Measurements from ENCODE around the gene AMDHD1.

The AMDHD1 gene

GRCh38 chr12:95997276-95997675 is 54.1 kb downstream of the AMDHD1 start:
- DNase-seq: no peak
- Histone ChIP-seq H3K9me3 (ENCODE audit: severe bottlenecking) (no peaks in the 10 kb centered on the region), H3K27ac (no peak overlapping the region), H3K27me3 (ENCODE audit: insufficient read depth, low read depth, severe bottlenecking) (no peaks in the 10 kb centered on the region), H3K4me3 (ENCODE audit: low read depth, low read length) (no peak overlapping the region), H3K36me3 (no peaks in the 10 kb centered on the region)
- no peak for TF ChIP-seq CTCF (IDR thresholded peaks at IDR 0.05; ENCODE audit: low read depth, low read length)

- Histone ChIP-seq H3K36me3 (no peaks in the 10 kb centered on the region), H3K27ac (no peak overlapping the region), H3K27me3 (ENCODE audit: insufficient read depth, low read depth, severe bottlenecking) (no peaks in the 10 kb centered on the region), H3K4me3 (ENCODE audit: low read depth, low read length) (no peak overlapping the region), H3K9me3 (ENCODE audit: severe bottlenecking) (no peaks in the 10 kb centered on the region)
- no peak for TF ChIP-seq CTCF (IDR thresholded peaks at IDR 0.05; ENCODE audit: low read depth, low read length)
- no peak for DNase-seq
Observed at GRCh38 chr12:95997911-95998510, 54.9 kb downstream of the AMDHD1 start.

- peak; percentile 53 for DNase-seq
- no peak overlapping the region for H3K4me3 ChIP-seq (ENCODE audit: low read depth, low read length)
- H3K27me3 ChIP-seq (ENCODE audit: insufficient read depth, low read depth, severe bottlenecking): no peaks in the 10 kb centered on the region
- H3K9me3 ChIP-seq (ENCODE audit: severe bottlenecking): no peaks in the 10 kb centered on the region
- TF ChIP-seq CTCF (IDR thresholded peaks at IDR 0.05; ENCODE audit: low read depth, low read length): peak; percentile 74
- H3K36me3 ChIP-seq: no peaks in the 10 kb centered on the region
- no peak overlapping the region for H3K27ac ChIP-seq
Observed at GRCh38 chr12:95998611-95999286, 55.6 kb downstream of the AMDHD1 start.

- no peak for TF ChIP-seq CTCF (IDR thresholded peaks at IDR 0.05; ENCODE audit: low read depth, low read length)
- Histone ChIP-seq H3K27ac (no peak overlapping the region), H3K36me3 (no peaks in the 10 kb centered on the region), H3K4me3 (ENCODE audit: low read depth, low read length) (no peak overlapping the region), H3K9me3 (ENCODE audit: severe bottlenecking) (no peaks in the 10 kb centered on the region), H3K27me3 (ENCODE audit: insufficient read depth, low read depth, severe bottlenecking) (no peaks in the 10 kb centered on the region)
- DNase-seq: no peak
Observed at GRCh38 chr12:95999484-95999883, 56.4 kb downstream of the AMDHD1 start.

GRCh38 chr12:96000858-96001257 is 57.7 kb downstream of the AMDHD1 start:
- H3K9me3 ChIP-seq (ENCODE audit: severe bottlenecking): no peaks in the 10 kb centered on the region
- H3K27ac ChIP-seq: no peak overlapping the region
- no peak for DNase-seq
- H3K4me3 ChIP-seq (ENCODE audit: low read depth, low read length): no peak overlapping the region
- H3K36me3 ChIP-seq: peaks cover 7% of the 10 kb centered on the region; the same call in 1 of the 2 replicates
- no peak for TF ChIP-seq CTCF (IDR thresholded peaks at IDR 0.05; ENCODE audit: low read depth, low read length)
- H3K27me3 ChIP-seq (ENCODE audit: insufficient read depth, low read depth, severe bottlenecking): no peaks in the 10 kb centered on the region

All from WERI-Rb-1 (cell line).